NCI-H345 (cell line): ENCODE results near the gene UBR1.
"Not testable (repeated sequence)": the region's sequence is repeated elsewhere in the genome, so short reads cannot be mapped to it uniquely, and the experiment has no call there.

Experiments used
- DNase-seq: peaks from one replicate; lab custom pipeline; 2025; lab: John Stamatoyannopoulos, UW

UBR1 gene

DNA sequence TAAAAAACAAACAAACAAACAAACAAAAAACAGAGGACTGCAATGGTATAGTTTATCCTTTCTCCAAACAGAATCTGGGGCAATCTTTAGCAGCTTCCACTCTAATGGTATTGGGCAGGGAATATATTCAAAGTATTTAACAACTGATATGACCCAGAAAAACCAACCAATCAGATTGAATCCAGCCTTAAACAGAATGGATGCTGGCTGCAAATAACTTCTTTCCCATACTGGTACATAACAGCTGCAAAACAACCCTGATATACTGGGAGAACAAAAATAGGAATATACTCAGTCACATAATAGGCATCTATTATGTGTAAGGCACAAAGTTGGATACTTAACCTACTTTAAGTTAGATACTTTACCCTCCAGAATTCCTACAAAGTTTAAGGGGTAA lies 49.1 kb downstream of the UBR1 start:
- DNase-seq, result no peak

DNA sequence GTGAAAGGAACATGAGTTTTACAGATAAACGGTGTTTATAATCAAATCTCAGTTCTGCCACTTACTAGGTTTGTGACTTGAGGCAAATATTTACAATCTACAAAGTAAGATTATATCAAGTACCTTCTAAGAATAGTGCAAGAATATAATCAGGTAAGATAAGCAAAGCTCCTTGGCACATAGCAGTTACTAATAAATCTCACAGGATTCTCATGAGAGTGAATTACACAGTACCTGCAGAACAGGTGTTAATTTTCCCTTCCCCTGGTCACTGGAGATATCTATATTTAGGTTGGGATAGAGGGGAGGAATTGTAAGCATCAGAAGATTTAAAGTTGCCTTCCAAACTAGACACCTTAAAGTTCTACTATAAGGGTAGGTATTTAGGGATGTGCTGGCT lies 53.0 kb downstream of the UBR1 start:
- no peak for DNase-seq

GRCh38 chr15:43048935-43049334 lies 56.9 kb downstream of the UBR1 start:
- no peak for DNase-seq

GRCh38 chr15:43046484-43046883 lies 59.4 kb downstream of the UBR1 start:
- no peak for DNase-seq

DNA sequence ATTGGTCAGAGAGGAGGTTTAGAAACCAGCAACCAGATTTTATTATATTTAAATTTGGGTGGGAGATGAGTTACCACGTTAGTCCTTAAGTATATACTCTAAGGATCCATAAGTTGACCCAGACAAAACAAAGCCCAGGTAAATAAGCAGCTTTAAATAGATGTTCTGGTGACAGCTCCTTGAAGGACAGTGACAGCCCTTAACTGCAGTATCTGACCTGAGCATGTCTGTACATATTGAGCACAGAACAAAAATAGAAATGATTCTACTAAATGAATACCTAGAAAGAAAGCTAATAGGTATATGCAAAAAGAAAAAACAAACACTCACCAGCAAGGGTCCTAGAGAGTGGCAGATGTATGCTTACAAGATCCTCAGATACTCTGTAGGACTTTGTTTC lies 63.0 kb downstream of the UBR1 start:
- DNase-seq, result no peak

DNA sequence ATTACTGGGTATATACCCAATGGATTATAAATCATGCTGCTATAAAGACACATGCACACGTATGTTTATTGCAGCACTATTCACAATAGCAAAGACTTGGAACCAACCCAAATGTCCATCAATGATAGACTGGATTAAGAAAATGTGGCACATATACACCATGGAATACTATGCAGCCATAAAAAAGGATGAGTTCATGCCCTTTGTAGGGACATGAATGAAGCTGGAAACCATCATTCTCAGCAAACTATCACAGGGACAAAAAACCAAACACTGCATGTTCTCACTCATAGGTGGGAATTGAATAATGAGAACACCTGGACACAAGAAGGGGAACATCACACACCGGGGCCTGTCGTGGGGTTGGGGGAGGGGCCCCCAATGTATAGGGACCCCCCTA lies 64.8 kb downstream of the UBR1 start:
- not testable (repeated sequence) for DNase-seq

DNA sequence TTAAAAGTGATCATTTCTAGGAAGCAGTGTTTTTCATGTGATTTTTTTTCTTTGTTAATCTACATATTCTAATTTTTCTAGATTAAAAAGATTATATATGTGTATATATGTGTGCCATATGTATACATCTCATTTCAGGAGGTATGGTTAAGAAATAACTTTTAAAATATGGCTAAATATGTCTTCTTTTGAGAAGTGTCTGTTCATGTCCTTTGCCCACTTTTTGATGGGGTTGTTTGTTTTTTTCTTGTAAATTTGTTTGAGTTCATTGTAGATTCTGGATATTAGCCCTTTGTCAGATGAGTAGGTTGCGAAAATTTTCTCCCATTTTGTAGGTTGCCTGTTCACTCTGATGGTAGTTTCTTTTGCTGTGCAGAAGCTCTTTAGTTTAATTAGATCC lies 70.6 kb downstream of the UBR1 start:
- DNase-seq, result not testable (repeated sequence)

GRCh38 chr15:43029476-43029875 lies 76.4 kb downstream of the UBR1 start:
- DNase-seq, result no peak

GRCh38 chr15:43025150-43025549 lies 80.7 kb downstream of the UBR1 start:
- no peak for DNase-seq

GRCh38 chr15:43014671-43015070 lies 91.2 kb downstream of the UBR1 start:
- DNase-seq, result not testable (repeated sequence)

DNA sequence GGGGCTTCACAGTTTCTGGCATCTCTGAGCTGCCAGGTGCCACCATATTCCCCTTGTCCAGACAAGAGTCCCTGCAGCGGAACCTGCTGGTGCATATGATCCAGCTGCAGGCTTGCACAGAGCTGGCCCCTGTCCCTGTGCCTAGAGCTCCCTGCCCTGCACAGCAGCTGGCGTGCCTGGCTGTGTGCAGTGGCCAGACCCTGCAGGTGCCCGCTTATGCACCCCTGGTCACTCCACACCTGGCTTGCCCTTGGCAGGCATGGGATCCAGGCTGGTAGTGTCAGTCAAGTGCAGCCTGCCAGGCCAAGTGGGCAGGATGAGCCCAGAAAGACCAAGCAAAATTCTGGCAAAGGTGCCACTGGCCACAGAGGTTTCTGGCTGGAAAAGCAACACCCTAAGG lies 96.6 kb downstream of the UBR1 start:
- DNase-seq, result no peak

GRCh38 chr15:43008150-43008549 lies 97.7 kb downstream of the UBR1 start:
- no peak for DNase-seq

DNA sequence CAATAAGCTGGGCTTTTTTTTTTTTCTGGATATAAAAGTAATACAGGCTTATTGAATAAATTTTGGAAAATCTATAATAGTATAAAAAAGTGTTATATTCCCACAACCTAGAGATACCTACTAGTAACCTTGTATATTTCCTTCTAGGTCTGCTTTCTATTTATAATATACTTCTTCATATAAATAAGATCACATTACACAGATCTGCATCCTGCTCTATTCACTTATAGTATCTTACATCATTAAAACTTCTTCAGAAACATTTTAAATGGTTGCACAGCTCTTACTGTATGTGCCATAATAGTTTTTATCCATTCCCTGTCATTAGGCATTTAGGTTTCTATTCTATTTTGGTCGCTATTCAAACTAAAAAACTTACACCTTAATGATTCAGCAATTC lies 98.3 kb downstream of the UBR1 start:
- DNase-seq, result no peak

DNA sequence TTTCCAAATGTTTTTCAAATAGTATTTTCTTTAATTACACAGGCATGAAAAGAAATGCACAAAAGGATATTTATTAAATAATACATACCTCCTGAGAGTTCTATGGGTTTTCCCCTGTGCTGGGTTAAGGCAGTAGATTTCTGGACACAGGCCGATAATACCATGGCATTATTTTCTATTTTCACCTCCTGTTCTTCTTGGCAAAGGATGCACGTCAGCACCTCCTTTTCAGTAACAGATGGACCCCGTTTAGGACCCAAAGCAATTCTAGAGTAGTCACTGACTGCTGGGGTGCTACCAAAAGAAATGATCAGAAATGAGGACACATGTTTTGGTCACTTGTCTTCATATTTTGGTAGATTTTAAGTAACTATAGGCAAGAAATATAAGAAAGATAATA lies 98.8 kb downstream of the UBR1 start:
- DNase-seq, result no peak

GRCh38 chr15:43004886-43005595 lies 100.8 kb downstream of the UBR1 start:
- DNase-seq, result not testable (repeated sequence)

GRCh38 chr15:42999201-42999779 lies 106.5 kb downstream of the UBR1 start:
- no peak for DNase-seq

DNA sequence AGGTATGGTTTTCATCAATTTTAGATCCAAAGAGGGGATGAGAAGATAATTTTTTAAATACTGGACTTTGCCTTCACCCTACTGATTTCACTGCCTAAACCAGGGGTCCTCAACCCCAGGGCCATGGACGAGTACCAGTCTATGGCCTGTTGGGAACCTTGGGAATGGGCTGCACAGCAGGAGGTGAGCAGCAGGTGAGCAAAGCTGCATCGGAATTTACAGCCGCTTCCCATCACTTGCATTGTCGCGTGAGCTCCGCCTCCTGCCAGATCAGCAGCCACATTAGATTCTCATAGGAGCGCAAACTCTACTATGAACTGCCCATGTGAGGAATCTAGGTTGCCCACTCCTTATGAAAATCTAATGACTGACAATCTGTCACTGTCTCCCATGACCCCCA lies 109.0 kb downstream of the UBR1 start:
- DNase-seq, result no peak

- no peak for DNase-seq
Observed at GRCh38 chr15:42994546-42994945, 111.3 kb downstream of the UBR1 start.

DNA sequence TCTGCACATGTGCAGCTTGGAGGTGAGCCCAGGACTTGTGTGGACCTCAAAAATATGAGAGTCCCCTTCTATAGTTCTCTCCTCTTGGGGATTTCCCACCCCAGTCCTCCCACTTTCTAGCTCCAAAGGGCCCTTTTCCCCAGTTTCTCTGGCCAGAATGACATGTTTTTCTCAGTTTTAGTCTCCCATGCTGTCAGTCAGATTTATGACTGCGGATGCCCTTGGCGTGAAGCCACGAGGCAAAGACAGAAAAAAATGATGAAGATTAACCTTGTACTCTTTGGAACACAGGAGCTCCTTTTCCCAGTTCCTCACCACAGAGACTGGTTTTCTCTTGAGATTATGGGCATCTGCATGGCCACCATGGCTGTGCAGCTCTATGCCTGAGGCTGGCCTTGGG lies 113.2 kb downstream of the UBR1 start:
- no peak for DNase-seq

DNA sequence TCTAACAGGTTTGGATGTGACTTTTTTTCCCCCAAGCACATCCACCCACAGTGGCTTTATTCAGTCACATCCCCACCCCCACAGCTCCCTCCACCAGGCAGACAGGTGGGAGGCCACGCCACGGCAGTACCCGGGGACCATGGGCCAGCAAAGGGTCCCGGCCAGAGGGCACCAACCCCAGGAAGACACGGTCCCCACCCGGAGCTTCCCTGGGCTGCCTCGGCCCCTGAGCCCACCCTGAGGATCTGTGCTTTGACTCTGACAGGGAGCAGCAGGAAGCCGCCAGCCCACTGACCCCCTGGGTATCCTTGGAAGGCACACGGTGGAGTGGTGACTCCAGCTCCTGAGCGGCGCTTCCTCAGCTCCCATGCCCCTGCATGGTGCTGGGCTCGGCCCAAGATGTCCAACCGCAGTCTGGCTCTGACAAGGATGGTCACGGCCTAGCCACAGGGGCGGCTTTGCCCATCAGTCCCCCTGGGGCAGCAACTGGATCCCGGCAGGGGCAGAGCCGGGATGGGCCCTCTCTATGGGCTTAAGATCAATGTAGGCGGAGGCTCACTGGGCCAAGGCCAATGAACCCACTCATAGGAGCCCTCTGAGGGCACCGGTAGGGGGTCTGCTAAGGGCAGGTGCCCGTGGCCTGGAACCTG lies 119.0 kb downstream of the UBR1 start:
- no peak for DNase-seq

GRCh38 chr15:42984493-42985034 lies 121.3 kb downstream of the UBR1 start:
- DNase-seq, result no peak

- not testable (repeated sequence) for DNase-seq
Observed at GRCh38 chr15:42979113-42979512, 126.7 kb downstream of the UBR1 start.

DNA sequence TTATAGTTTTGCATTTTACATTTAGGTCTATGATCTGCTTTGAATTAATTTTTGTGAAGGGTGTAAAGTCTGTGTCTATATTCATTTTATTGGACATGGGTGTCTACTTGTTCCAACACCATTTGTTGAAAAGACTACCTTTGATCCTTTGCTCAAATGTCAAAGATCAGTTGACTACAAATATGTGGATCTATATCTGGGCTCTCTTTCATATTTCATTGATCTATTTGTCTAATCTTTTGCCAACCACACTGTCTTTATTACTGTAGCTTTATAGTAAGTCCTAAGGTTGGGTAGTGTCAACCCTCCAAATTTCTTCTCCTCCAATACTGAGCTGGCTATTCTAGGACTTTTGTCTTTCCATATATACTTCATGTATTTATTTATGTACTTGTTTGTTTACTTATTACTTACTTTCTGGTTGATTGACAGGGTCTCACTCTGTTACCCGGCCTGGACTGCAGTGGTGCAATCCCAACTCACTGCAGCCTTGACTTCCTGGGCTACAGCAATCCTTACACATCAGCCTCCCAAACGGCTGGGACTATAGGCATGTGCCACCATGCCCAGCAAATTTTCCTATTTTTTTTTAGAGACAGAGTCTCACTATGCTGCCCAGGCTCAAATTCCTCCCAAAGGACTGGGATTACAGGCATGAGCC lies 131.5 kb downstream of the UBR1 start:
- no peak for DNase-seq
